Measurements from ENCODE around the gene SYF2. TPM values are rescaled to one million over a fixed set of nuclear protein-coding genes. Genes with fewer than 3 reads are reported as not detected.

SYF2 gene
- total RNA-seq, 1 experiment from 2014 or later: 29.8 TPM

DNA sequence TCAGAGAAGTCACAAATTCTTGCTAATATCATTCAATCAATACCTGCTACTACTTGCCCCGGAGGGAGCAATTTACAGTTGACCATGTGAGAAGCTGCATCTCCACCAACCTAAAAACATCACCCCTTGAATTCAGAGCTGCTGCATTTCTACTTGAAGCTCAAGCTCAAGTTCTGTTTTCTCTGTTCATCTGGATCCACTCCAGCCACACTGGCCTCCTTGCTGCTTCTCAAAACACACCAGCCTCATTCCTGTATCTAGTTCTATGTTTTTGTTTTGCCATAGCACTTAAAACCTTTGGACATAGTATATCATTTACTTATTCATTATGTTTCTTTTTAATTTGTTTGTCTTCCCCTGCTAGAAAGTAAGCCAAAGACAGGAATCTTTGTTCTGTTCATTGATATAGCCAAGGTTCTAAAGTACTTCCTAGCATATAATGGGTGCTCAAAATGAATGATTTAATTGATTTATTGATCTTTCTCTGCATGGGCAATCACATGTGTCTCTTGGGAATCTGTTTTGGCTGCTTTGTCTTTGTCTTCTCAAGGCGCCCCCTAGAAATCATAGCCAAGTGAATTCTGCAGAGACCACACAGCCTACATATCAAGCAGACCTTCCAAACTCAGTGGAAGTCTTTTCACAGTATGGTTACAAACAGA, 23.6 kb downstream of the SYF2 start:
- Histone ChIP-seq H3K27ac (ENCODE audit: low read length) (no peak overlapping the region), H3K9ac (ENCODE audit: low read length) (no peak overlapping the region), H3K9me2 (replicated peaks; ENCODE audit: low read length) (no peaks in the 10 kb centered on the region), H3K36me3 (ENCODE audit: low read depth, low read length) (no peaks in the 10 kb centered on the region), H3K9me3 (ENCODE audit: low read length) (no peaks in the 10 kb centered on the region), H3K4me1 (ENCODE audit: insufficient read depth, low read length) (no peaks in the 10 kb centered on the region), H3K27me3 (ENCODE audit: low read length) (no peaks in the 10 kb centered on the region), H3K4me3 (ENCODE audit: low read length) (no peak overlapping the region), H3F3A (ENCODE audit: low read length, unreplicated experiment) (no peaks in the 10 kb centered on the region), H2AFZ (ENCODE audit: low read length) (no peak overlapping the region), H3K79me2 (ENCODE audit: low read length) (no peaks in the 10 kb centered on the region), H3K4me2 (ENCODE audit: low read length) (no peak overlapping the region), H4K20me1 (ENCODE audit: low read length) (no peaks in the 10 kb centered on the region)
- ChIA-PET CTCF (no interaction called here), POLR2A (ENCODE audit: unreplicated experiment) (no interaction called here)
- intact Hi-C loops (cut with micrococcal nuclease): no loop called here
- DNase-seq: no peak
- no TSS peak for BruUV-seq (replicated peaks)
- TF ChIP-seq EZH2phosphoT487 (IDR thresholded peaks at IDR 0.05; ENCODE audit: borderline replicate concordance, low read length) (no peak), EZH2 (IDR thresholded peaks at IDR 0.05; ENCODE audit: low read length, unreplicated experiment) (no peak)
- TF ChIP-seq, protein P1, sequence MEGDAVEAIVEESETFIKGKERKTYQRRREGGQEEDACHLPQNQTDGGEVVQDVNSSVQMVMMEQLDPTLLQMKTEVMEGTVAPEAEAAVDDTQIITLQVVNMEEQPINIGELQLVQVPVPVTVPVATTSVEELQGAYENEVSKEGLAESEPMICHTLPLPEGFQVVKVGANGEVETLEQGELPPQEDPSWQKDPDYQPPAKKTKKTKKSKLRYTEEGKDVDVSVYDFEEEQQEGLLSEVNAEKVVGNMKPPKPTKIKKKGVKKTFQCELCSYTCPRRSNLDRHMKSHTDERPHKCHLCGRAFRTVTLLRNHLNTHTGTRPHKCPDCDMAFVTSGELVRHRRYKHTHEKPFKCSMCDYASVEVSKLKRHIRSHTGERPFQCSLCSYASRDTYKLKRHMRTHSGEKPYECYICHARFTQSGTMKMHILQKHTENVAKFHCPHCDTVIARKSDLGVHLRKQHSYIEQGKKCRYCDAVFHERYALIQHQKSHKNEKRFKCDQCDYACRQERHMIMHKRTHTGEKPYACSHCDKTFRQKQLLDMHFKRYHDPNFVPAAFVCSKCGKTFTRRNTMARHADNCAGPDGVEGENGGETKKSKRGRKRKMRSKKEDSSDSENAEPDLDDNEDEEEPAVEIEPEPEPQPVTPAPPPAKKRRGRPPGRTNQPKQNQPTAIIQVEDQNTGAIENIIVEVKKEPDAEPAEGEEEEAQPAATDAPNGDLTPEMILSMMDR (conservative IDR thresholded peaks at IDR 0.05; ENCODE audit: low read depth, low read length): no peak
- ATAC-seq: no peak

DNA sequence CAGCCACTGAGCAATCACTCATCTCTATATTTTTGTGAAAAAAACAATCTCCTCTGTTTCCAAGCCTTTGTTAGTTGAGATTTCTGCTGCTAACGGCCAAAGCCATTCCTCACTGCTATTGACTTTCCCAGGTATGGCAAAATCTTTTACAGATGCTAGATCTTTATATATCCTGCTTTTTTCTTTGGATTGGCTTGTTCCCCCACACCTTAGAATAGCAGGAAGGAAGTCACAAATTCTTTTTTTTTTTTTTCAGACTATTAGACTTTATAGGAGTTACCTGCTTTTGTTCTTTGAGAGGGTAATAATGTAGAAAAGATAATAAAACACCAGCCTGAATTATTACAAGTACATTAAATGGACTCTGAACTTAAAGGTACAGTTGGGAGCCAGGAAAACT, 24.2 kb downstream of the SYF2 start:
- H3K9me3 ChIP-seq (ENCODE audit: low read length): no peaks in the 10 kb centered on the region
- H3K9ac ChIP-seq (ENCODE audit: low read length): no peak overlapping the region
- TF ChIP-seq EZH2phosphoT487 (IDR thresholded peaks at IDR 0.05; ENCODE audit: borderline replicate concordance, low read length): no peak
- H4K20me1 ChIP-seq (ENCODE audit: low read length): no peaks in the 10 kb centered on the region
- ATAC-seq (no peak), DNase-seq (no peak)
- POLR2A ChIA-PET (ENCODE audit: unreplicated experiment): no interaction called here
- H3K79me2 ChIP-seq (ENCODE audit: low read length): no peaks in the 10 kb centered on the region
- intact Hi-C loops (cut with micrococcal nuclease): no loop called here
- H3K27me3 ChIP-seq (ENCODE audit: low read length): no peaks in the 10 kb centered on the region
- H2AFZ ChIP-seq (ENCODE audit: low read length): no peak overlapping the region
- no peak overlapping the region for H3K27ac ChIP-seq (ENCODE audit: low read length)
- no peaks in the 10 kb centered on the region for H3K9me2 ChIP-seq (replicated peaks; ENCODE audit: low read length)
- no peak overlapping the region for H3K4me2 ChIP-seq (ENCODE audit: low read length)
- no peaks in the 10 kb centered on the region for H3K4me1 ChIP-seq (ENCODE audit: insufficient read depth, low read length)
- no TSS peak for BruUV-seq (replicated peaks)
- no peaks in the 10 kb centered on the region for H3F3A ChIP-seq (ENCODE audit: low read length, unreplicated experiment)
- no peak overlapping the region for H3K4me3 ChIP-seq (ENCODE audit: low read length)
- CTCF ChIA-PET: no interaction called here
- H3K36me3 ChIP-seq (ENCODE audit: low read depth, low read length): no peaks in the 10 kb centered on the region

DNA sequence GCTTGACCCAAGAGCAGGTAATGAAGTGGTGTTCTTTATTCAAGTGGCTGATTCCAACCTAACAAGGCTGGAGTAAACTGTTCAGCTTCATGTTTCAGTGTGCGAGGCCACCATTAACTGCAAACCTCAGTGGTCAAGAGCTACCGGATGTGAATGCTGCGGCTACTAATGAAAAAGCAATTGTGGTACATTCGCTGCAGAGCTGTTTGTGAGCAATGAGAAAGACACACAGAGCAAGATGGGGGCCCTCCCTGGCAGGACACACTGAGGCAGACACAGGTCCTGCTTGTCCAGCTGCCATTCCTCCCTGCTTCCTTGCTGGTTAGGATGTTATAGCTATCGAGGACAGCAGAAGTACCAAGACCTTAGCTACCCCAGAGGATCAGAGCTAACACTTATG, 26.1 kb downstream of the SYF2 start:
- no peaks in the 10 kb centered on the region for H4K20me1 ChIP-seq (ENCODE audit: low read length)
- H3K4me2 ChIP-seq (ENCODE audit: low read length): no peak overlapping the region
- no peaks in the 10 kb centered on the region for H3K79me2 ChIP-seq (ENCODE audit: low read length)
- H3K27me3 ChIP-seq (ENCODE audit: low read length): 0 out of 2 replicates have a peak, but pooled peaks cover under 1% of the 10 kb centered on the region
- no peak for TF ChIP-seq EZH2phosphoT487 (IDR thresholded peaks at IDR 0.05; ENCODE audit: borderline replicate concordance, low read length)
- TF ChIP-seq, protein P1 (conservative IDR thresholded peaks at IDR 0.05; ENCODE audit: low read depth, low read length): no peak
- TF ChIP-seq EZH2 (IDR thresholded peaks at IDR 0.05; ENCODE audit: low read length, unreplicated experiment): no peak
- ATAC-seq (no peak), DNase-seq (no peak)
- H3K27ac ChIP-seq (ENCODE audit: low read length): no peak overlapping the region
- H3K9me3 ChIP-seq (ENCODE audit: low read length): no peaks in the 10 kb centered on the region
- POLR2A ChIA-PET (ENCODE audit: unreplicated experiment): interaction anchor here (0.6 kb wide), 1 partner anchor 53 kb away, joined by 6 read pairs; no protein-coding TSS in a partner anchor
- H3K9me2 ChIP-seq (replicated peaks; ENCODE audit: low read length): no peaks in the 10 kb centered on the region
- CTCF ChIA-PET: no interaction called here
- H3F3A ChIP-seq (ENCODE audit: low read length, unreplicated experiment): no peaks in the 10 kb centered on the region
- no peak overlapping the region for H2AFZ ChIP-seq (ENCODE audit: low read length)
- H3K4me3 ChIP-seq (ENCODE audit: low read length): no peak overlapping the region
- no peaks in the 10 kb centered on the region for H3K4me1 ChIP-seq (ENCODE audit: insufficient read depth, low read length)
- no peak overlapping the region for H3K9ac ChIP-seq (ENCODE audit: low read length)
- intact Hi-C loops (cut with micrococcal nuclease): no loop called here
- no TSS peak for BruUV-seq (replicated peaks)
- H3K36me3 ChIP-seq (ENCODE audit: low read depth, low read length): no peaks in the 10 kb centered on the region
